Effector memory CD4-positive, alpha-beta T cell (primary cell): ENCODE data around the gene PHYKPL.

Experiments used
- DNase-seq, 3 donors: peaks; one replicate each; pipeline ENCODE4 v3.0.0-alpha.2; 2020
- H3K27ac ChIP-seq: 2 replicates; pipeline ENCODE4 v1.7.0; 2013; ENCODE audit warnings: mild to moderate bottlenecking, low read length, moderate library complexity; ENCODE audit not compliant: insufficient read depth, poor library complexity, severe bottlenecking
- H3K27me3 ChIP-seq: replicated peaks from 2 replicates; pipeline ENCODE4 v1.7.0; 2013; ENCODE audit warnings: mild to moderate bottlenecking, low read length; ENCODE audit not compliant: insufficient read depth, control insufficient read depth, poor library complexity, severe bottlenecking
- H3K36me3 ChIP-seq: 2 replicates; pipeline ENCODE4 v1.7.0; 2013; ENCODE audit warnings: mild to moderate bottlenecking, low read length, moderate library complexity; ENCODE audit not compliant: control insufficient read depth, insufficient read depth
- H3K4me1 ChIP-seq: 2 replicates; pipeline ENCODE4 v1.7.0; 2013; ENCODE audit warnings: low read length, mild to moderate bottlenecking; ENCODE audit not compliant: control insufficient read depth, insufficient read depth, poor library complexity, severe bottlenecking
- H3K4me3 ChIP-seq: 2 replicates; pipeline ENCODE4 v1.7.0; 2013; ENCODE audit warnings: low read length, low read depth, mild to moderate bottlenecking; ENCODE audit not compliant: insufficient read depth, poor library complexity, severe bottlenecking
- H3K9me3 ChIP-seq: 2 replicates; pipeline ENCODE4 v1.7.0; 2013; ENCODE audit warnings: mild to moderate bottlenecking, low read length, moderate library complexity; ENCODE audit not compliant: control insufficient read depth

Gene PHYKPL

DNA sequence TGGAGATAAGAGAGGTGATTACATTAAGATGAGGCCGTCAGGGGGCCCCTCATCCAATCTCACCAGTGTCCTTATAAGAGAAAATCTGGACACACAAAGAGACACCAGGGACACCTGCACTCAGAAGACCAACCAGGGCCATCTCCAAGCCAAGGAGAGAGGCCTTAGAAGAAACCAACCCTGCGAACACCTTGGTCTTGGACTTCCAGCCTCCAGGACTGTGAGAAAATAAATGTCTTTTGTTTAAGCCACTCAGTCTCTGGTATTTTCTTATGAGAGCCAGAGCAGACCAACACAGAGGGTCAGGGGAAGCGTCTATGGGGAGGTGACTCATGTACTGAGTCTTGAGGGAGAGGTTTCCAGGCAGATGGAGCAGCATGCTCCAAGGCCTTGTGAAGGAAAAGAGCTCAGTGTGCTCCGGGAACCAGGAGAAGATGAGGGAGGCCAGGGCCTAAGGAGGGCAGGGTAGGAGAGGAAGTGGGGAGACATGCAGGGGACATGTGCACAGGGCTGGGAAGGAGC, 5.4 kb downstream of the PHYKPL start:
- no peak for DNase-seq
- no peaks in the 10 kb centered on the region for H3K9me3 ChIP-seq
- H3K27ac ChIP-seq, result no peak overlapping the region
- peaks cover 25% of the 10 kb centered on the region for H3K4me1 ChIP-seq
- no peak overlapping the region for H3K4me3 ChIP-seq
- no peaks in the 10 kb centered on the region for H3K27me3 ChIP-seq
- peaks cover 28% of the 10 kb centered on the region for H3K36me3 ChIP-seq

DNA sequence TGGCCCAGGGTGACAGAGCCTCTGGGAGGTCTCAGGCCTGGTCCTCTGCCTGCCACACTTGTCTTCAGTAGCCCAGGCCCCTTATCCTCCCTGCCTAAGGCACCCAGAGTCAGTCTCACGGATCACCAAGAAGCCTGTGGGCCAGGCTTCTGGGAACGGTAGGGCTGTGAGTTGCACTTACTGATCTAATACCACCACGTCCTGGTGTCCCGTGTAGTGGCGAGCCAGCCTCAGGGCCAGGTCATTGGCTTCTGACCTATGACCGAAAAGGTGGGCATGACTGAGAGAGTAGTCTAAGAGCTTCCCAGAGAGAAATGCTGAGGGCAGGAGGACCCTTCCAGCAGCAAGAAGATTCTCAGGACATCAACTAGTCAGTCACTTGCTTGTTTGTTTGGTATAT, 7.4 kb downstream of the PHYKPL start:
- H3K4me1 ChIP-seq, result peaks cover 6% of the 10 kb centered on the region
- no peak overlapping the region for H3K4me3 ChIP-seq
- H3K36me3 ChIP-seq, result peaks cover 28% of the 10 kb centered on the region
- no peaks in the 10 kb centered on the region for H3K27me3 ChIP-seq
- H3K9me3 ChIP-seq, result no peaks in the 10 kb centered on the region
- no peak for DNase-seq
- no peak overlapping the region for H3K27ac ChIP-seq

DNA sequence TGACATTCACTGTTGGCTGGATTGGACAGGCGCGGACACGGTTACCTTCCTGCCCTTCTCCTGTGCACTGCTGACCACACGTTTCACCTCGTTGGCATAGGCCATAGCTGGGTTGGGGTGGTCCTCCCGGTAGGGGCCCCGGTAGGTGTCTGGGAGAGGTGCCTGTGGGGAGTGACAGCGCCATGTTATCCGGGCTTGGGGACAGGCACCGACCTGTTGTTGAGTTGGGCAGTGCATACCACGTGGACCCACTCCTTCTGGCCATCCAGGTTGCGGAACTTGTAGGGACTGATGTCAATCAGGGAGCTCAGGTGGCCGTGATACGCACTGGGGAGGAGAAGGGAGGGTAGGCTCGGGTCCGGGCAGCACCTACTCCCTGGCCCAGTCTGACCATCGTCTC, 8.2 kb downstream of the PHYKPL start:
- no peak overlapping the region for H3K27ac ChIP-seq
- no peaks in the 10 kb centered on the region for H3K9me3 ChIP-seq
- H3K4me3 ChIP-seq, result no peak overlapping the region
- peaks cover 21% of the 10 kb centered on the region for H3K36me3 ChIP-seq
- no peak for DNase-seq
- no peaks in the 10 kb centered on the region for H3K27me3 ChIP-seq
- H3K4me1 ChIP-seq, result no peaks in the 10 kb centered on the region

DNA sequence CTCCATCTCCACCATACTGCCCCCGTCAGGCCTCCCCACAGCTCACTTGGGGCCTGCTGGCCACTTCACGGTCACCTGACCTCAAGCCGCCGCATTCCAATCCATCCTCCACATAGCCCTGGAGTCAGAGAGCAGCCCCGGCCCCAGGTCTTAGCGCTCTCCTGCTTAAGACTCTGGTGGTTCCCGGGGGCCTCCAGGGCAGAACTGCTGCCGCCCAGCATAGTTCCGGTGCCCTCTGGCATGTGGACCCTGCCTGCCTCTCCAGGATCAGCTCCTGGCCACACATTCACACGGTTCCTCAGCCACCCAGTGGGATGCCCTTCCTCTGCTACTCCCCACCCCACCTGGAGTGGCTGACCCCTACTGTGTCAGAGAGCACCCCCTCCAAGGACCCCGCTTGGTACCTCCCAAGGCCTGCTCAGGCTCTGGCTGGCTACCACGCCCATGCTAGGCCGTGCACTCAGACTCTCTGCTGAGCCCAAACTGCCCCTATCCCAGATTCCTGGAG, 8.7 kb downstream of the PHYKPL start:
- H3K27ac ChIP-seq, result no peak overlapping the region
- H3K36me3 ChIP-seq, result peaks cover 20% of the 10 kb centered on the region
- H3K4me1 ChIP-seq, result no peaks in the 10 kb centered on the region
- no peaks in the 10 kb centered on the region for H3K9me3 ChIP-seq
- no peak overlapping the region for H3K4me3 ChIP-seq
- DNase-seq, result no peak
- no peaks in the 10 kb centered on the region for H3K27me3 ChIP-seq

GRCh38 chr5:178223196-178223773, 9.3 kb downstream of the PHYKPL start:
- Histone ChIP-seq H3K27ac (no peak overlapping the region), H3K4me1 (no peaks in the 10 kb centered on the region)

DNA sequence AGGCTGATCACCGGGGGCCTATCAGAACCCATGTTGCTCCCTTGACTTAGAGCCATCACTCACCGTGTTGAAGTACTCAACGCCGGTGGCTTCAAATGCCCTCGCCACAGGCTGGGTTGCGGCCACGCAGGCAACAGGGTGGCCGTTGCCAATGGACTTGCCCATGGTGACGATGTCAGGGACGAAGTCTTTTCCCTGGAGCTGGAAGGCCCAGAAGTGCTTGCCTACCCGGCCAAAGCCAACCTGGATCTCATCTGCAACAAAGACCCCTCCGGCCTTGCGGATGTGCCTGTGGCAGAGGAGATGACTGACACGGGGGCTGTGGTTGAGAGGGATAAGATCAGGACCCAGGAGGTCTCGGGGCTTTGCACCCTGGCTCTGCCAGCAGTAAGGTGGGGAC, 10.3 kb downstream of the PHYKPL start:
- Histone ChIP-seq H3K27me3 (no peaks in the 10 kb centered on the region), H3K9me3 (no peaks in the 10 kb centered on the region), H3K36me3 (peaks cover 12% of the 10 kb centered on the region), H3K4me1 (no peaks in the 10 kb centered on the region), H3K27ac (no peak overlapping the region), H3K4me3 (no peak overlapping the region)
- no peak for DNase-seq

More at GRCh38 chr5:178223196-178223773, 9.3 kb downstream of the PHYKPL start:
- H3K27me3 ChIP-seq, result no peaks in the 10 kb centered on the region
- H3K9me3 ChIP-seq, result no peaks in the 10 kb centered on the region
- no peak for DNase-seq
- H3K36me3 ChIP-seq, result peaks cover 20% of the 10 kb centered on the region
- H3K4me3 ChIP-seq, result no peak overlapping the region

GRCh38 chr5:178221853-178222252, 10.7 kb downstream of the PHYKPL start:
- H3K4me3 ChIP-seq, result no peak overlapping the region
- H3K4me1 ChIP-seq, result no peaks in the 10 kb centered on the region
- no peak overlapping the region for H3K27ac ChIP-seq
- H3K9me3 ChIP-seq, result no peaks in the 10 kb centered on the region
- DNase-seq, result no peak
- no peaks in the 10 kb centered on the region for H3K27me3 ChIP-seq
- H3K36me3 ChIP-seq, result peaks cover 11% of the 10 kb centered on the region

DNA sequence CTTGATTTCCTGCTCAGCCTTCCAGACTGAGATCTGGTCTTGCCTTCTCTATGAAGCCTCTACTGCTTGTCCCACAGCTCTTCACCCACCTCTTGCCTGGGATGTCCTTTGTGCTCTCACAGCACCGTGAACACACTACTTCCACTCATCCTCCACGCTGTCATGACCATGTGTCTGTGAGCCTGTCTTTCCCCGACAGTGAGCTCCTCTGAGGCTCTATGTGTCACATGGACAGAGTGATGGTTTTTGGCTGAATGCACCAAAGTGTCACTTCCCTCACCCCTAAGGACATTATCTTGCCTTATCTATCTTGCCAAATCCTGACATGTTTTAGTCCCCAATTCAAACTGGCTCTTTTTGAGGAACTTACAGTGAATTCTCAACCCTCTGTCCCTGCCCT, 11.3 kb downstream of the PHYKPL start:
- H3K27me3 ChIP-seq, result no peaks in the 10 kb centered on the region
- no peak overlapping the region for H3K4me3 ChIP-seq
- DNase-seq, result no peak
- H3K27ac ChIP-seq, result no peak overlapping the region
- H3K9me3 ChIP-seq, result no peaks in the 10 kb centered on the region
- no peaks in the 10 kb centered on the region for H3K4me1 ChIP-seq
- H3K36me3 ChIP-seq, result peaks cover 16% of the 10 kb centered on the region

DNA sequence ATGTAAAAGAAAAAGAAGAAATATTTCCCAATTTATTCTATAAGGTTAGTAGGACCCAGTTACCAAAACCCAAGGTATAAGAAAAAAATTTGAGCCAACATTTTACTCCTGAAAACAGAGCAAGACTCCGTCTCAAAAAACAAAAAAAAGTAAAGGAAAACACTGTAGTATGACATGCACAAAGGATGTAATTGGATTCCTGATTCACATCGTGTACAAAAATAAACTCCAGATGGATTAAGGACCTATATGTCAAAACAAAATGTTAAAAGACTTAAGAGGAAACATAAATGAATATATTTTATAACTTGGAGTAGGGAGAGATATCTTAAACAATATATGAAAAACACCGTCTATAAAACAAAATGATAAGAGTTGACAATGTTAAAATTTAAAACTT, 13.8 kb downstream of the PHYKPL start:
- Histone ChIP-seq H3K9me3 (no peaks in the 10 kb centered on the region), H3K36me3 (peaks cover 37% of the 10 kb centered on the region), H3K27me3 (no peaks in the 10 kb centered on the region), H3K4me3 (no peak overlapping the region), H3K4me1 (no peaks in the 10 kb centered on the region), H3K27ac (no peak overlapping the region)
- DNase-seq, result no peak

DNA sequence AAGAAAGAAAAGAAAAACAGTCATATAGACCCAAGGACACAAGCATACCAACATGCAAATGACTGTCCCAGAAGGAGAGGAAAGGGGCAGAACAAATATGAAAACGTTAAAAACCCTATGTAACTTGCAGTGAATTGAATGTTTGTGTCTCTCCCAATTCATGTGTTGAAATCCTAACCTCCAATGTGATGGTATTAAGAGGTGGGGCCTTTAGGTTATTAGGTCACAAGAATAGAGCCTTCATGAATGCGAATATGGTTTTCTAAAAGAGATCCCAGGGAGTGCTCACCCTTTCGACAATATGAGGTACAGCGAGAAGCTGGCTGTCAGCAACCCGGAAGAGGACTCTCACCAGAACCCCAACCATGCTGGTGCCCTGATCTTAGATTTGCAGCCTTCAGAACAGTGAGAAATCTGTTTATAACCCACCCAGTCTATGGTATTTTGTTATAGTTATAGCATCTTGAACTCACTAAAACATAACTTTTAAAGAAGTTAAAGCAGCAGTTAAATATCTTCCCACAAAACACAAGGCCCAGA, 14.3 kb downstream of the PHYKPL start:
- H3K27ac ChIP-seq, result no peak overlapping the region

More for the DNA sequence above, 14.3 kb downstream of the PHYKPL start:
- H3K9me3 ChIP-seq, result no peaks in the 10 kb centered on the region
- no peaks in the 10 kb centered on the region for H3K27me3 ChIP-seq
- DNase-seq, result no peak
- H3K36me3 ChIP-seq, result peaks cover 42% of the 10 kb centered on the region
- no peak overlapping the region for H3K4me3 ChIP-seq
- no peaks in the 10 kb centered on the region for H3K4me1 ChIP-seq
